Measurements from ENCODE around the gene RHBDF2.

Gene RHBDF2

GRCh38 chr17:76497699-76497978 lies 3.6 kb downstream of the RHBDF2 start:
- TF ChIP-seq CTCF (IDR thresholded peaks at IDR 0.05; ENCODE audit: low read depth, low read length, missing control alignments): no peak
- H3K4me3 ChIP-seq (ENCODE audit: low read depth, low read length): no peak overlapping the region

GRCh38 chr17:76496464-76496863 lies 4.8 kb downstream of the RHBDF2 start:
- no peak for TF ChIP-seq CTCF (IDR thresholded peaks at IDR 0.05; ENCODE audit: low read depth, low read length, missing control alignments)
- no peak overlapping the region for H3K4me3 ChIP-seq (ENCODE audit: low read depth, low read length)
- no peak for DNase-seq (ENCODE audit: low read depth)

More at GRCh38 chr17:76497699-76497978, 3.6 kb downstream of the RHBDF2 start:
- DNase-seq (ENCODE audit: low read depth): no peak

DNA sequence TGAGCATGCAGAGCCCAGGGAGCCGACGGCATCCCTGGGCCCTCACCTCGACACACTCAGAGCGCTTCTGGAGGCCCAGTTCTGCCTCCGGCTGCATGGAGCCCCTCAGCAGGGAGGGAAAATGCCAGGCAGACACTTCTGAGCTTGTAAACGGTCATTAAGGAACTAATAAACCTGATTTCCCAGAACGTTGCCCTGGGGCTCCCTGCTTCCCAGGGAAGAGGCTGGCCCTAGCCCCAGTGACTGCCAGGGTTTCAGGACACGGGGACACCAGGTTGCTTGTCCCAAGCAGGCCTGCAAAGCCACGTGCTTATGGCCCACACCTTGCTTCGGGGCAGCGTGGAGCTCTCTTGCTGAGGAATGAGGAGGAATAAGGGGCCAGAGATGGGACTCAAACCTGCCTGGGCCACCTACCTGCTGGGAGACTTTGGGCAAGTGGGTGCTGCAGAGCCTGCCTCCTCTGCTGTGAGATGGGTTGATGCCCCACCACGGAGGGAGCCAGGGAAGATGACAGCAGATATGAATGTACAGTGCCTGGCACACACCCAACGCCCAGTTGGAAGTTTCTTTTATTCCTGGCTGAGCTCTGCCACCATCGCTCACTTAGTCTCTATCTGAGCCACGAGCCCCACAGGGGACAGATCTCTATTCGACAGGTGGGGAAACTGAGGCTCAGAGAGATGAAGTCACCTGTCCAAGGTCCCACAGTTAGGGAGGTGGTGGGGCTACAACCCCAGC lies 5.4 kb downstream of the RHBDF2 start:
- no peak for DNase-seq (ENCODE audit: low read depth)
- H3K4me3 ChIP-seq (ENCODE audit: low read depth, low read length): no peak overlapping the region
- no peak for TF ChIP-seq CTCF (IDR thresholded peaks at IDR 0.05; ENCODE audit: low read depth, low read length, missing control alignments)

DNA sequence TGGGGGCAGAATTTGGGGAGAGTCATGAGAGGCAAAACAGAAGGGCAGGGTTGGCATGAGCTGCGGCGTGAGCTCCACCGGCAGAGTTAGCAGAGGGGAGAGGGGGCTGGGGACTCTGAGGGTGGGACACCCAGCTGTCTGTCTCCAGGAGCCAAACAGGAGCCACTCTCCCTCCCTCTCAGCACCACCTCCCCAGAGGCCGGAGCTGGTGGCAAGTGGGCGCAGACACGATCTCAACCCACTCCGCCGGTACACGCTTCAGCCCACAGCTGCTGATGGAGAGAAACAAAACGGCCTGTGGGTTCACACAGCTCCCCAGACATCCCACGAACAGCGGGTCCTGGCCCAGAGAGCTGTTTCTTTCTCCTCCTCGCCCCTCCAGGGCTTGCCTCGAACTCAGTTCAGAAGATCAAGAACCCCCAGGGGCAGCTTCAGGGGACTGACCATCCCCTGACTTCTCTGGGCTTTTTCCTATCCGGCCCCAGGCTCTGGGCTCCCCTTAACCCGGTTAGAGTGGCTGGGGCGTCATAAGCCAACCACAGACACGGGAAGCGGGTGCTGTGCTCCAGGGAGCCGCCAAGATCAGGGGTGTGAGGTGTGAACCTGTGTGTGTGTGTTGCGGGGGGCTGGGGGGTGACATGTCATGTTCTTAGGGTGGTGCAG lies 7.6 kb downstream of the RHBDF2 start:
- peak overlapping the region; percentile 1; the same call in 1 of the 2 replicates for H3K4me3 ChIP-seq (ENCODE audit: low read depth, low read length)
- DNase-seq (ENCODE audit: low read depth): no peak
- TF ChIP-seq CTCF (IDR thresholded peaks at IDR 0.05; ENCODE audit: low read depth, low read length, missing control alignments): no peak

DNA sequence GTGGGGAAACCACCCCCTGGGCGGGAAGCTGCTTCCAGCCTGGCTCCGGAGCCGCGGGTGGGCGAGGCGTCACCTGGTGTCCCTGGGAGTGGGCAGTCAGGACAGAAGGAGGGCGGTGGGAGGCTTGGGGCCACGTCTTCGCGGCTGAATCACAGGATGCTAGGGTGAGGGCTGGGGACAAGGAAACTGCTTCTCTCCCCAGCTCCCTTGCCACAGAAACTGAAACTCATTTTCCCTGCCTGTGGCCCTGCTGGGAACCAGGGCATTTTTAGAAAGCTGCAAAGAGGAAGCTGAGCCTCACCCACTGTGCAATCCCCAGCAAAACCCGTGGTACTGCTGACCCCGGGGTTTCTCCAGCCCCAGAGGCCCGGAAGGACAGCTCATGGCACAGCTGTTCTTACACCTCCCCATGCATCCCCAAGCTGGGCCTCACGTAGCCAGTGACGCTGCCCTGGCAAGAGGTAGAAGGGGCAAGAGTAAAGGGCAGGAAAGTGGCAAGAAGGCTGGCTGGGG lies 8.2 kb downstream of the RHBDF2 start:
- peak overlapping the region; percentile 1; the same call in 1 of the 2 replicates for H3K4me3 ChIP-seq (ENCODE audit: low read depth, low read length)
- DNase-seq (ENCODE audit: low read depth): peak; percentile 57
- no peak for TF ChIP-seq CTCF (IDR thresholded peaks at IDR 0.05; ENCODE audit: low read depth, low read length, missing control alignments)

DNA sequence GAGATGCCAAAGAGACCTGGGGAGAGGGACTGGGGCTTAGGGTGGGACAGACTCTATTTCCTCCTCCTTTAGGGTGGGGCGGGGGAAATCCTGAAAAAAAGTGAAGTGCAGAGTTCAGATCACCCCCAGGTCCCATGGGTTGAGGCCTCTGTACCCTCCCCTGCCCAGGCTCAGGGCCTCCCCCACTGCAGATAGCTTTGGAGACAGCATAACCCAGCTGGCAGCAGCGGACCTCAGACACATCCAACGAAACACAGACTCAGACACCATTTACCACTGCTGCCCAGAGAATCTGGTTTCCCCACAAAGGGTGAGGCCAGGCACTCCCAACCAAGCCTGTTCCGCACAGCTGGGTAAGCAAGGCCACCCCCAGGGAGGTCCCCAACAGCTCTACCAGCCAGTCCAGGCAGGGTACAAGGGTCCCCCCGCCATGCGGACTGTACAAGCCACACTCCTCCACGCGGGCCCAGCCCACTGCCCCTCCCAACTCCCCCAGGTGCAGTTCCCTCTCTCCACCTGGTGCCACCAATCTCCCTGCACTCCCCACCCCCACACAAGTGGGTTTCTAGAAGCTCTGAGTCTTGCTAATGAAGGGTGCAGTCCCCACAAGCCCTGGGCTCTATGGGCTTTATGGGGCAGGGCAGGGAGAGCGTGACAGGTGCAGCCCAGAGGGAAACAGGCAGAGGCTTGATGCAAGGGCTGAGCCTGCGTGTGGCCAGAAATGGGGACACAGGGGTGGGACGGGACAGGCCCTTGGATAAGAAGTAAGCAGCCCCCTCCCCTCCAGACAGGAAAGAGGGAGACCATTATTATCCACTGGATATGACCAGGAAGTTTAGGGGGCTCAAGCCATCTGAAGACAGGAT lies 8.9 kb downstream of the RHBDF2 start:
- DNase-seq (ENCODE audit: low read depth): peak; percentile 48
- H3K4me3 ChIP-seq (ENCODE audit: low read depth, low read length): peak overlapping the region; percentile 10
- no peak for TF ChIP-seq CTCF (IDR thresholded peaks at IDR 0.05; ENCODE audit: low read depth, low read length, missing control alignments)
